Measurements from ENCODE around the gene SUV39H2.
A peak's percentile ranks its signal among the peaks of the same experiment; 100 is the strongest.
"Not testable (repeated sequence)": the region's sequence is repeated elsewhere in the genome, so short reads cannot be mapped to it uniquely, and the experiment has no call there.

The SUV39H2 gene

DNA sequence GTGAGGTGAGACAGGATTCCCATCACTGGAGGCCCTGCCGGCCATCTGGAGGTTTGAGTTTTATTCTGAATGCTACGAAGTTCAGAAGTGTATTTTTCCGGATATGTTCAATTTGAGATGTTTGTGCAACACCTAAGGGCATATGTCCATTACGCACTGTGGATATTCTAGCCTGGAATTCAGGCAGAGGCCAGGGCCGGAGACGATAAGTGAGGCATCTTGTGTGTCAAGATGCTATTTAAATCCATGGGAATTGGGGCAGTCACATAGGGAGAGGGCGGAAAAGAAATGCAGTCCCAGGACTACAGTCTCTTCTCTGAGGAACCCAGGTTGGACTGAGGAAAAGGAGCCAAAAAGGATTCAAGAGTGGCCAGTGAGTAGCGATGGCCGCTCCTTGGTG is 1.9 kb upstream of the SUV39H2 start:
- no peak for DNase-seq

GRCh38 chr10:14879124-14879927 is 660 bp downstream of the SUV39H2 start:
- DNase-seq = peak; percentile 27 to 43

DNA sequence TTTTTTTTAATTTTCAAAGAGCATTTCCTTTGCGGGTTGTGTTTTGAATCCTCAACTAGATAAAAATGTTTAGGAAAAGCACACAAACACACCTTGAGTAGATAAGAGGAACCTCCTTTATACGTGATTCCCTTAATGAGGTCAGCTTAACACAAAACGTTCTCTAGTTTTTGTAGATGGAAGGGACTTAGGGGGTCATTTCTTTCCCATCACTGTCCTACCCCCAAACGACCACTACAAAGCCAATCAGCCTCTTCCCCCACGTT is 1.2 kb downstream of the SUV39H2 start:
- DNase-seq = peak; percentile 44 to 58

- DNase-seq = peak in 1 of 2 experiments; percentile 58
These were observed 1.6 kb downstream of the SUV39H2 start for GRCh38 chr10:14880229-14880628.

- peak in 1 of 2 experiments; percentile 27 for DNase-seq
These were observed 5.4 kb downstream of the SUV39H2 start for GRCh38 chr10:14884082-14884481.

- DNase-seq = peak; percentile 58 to 80
These were observed 10.7 kb downstream of the SUV39H2 start for GRCh38 chr10:14889318-14889717.

DNA sequence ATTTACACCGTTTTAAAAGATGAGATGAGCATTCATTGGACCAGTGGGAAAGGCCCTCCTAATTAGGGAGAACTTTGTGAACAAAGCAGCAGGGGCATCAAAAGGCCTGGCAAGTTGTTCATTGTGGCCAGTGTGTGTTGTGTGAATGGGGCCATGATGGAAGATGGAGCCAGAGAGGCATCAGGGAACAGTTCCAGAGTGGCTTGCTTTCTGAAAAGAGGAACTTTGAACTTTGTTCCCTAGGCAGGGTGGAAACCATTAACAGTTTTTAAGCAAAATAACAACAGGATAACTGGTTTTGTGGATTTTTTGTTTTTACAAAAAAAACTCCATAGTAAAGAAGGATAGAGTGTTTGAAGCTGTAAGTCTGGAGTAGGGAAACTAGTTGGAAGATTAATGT is 12.5 kb downstream of the SUV39H2 start:
- DNase-seq = peak in 1 of 2 experiments; percentile 33

DNA sequence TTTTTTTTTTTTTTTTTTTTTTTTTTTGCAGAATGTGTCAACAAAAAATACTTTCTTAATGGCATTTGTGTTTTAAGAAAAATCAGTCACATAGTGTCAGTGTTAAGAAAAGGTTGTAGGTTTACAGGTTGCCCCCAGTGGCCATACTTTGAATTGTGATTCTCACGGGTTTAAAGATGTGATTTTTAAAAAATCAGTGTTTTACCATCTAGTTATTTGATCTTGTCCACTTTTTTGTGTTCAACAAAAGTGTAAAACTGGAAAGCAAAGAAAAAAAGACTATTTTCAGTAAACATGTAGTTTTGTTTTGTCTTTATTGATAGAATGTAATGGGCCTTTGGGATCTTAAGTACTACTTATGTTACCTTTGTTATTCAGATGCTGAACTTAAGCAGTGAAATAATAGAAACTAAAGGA is 25.7 kb downstream of the SUV39H2 start:
- peak; percentile 71 to 93 for DNase-seq

- DNase-seq = no peak
These were observed 26.2 kb downstream of the SUV39H2 start for GRCh38 chr10:14904864-14905263.

- DNase-seq = no peak
These were observed 27.2 kb downstream of the SUV39H2 start for GRCh38 chr10:14905890-14906289.

DNA sequence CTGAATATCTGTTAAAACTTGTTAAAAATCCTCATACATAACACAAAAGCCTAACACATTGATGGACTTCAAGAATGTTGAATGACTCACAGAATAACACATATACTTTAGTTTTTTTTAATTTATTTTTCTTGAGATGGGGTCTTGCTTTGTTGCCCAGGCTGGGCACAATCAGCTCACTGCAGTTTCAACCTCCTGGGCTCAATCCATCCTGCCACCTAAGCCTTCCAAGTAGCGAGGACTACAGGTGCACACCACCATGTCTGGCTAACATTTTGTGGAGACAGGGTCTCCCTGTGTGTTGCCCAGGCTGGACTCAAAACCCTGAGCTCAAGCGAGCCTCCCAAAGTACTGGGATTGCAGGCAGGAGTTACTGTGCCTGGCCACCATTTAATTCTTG is 28.1 kb downstream of the SUV39H2 start:
- DNase-seq = no peak

DNA sequence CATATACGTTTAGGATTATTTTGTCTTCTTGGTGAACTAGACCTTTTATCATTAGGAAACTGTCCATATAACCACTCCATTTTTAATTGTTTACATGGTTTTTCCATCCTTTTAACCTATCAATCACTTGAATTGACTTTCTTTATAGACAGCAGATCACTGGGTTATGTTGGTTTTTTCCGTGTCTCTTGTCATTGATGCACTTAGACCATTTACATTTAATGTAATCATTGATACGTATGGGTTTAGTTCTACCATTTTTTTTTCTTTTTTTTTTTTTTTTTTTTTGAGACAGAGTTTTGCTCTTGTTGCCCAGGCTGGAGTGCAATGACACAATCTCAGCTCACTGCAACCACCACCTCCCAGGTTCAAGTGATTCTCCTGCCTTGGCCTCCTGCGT is 28.9 kb downstream of the SUV39H2 start:
- not testable (repeated sequence) for DNase-seq

DNA sequence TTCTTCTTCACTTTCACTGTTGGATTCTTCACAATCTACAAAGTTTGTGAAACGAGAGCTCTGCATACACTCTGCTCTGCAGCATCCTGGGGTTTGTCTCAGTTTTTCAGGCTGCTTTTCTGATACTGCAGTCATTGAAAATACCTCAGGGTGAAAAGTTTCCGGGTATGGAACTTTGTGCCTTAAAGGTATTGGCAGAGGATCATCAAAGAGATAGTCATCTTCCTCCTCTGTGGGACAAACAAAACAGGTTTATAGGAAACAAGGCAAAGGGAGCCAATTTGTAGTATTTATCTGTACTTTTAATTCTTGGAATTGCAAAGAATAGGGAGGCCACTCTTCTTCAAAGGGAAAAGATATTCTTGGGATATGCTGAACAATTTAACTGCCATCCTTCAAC is 30.4 kb downstream of the SUV39H2 start:
- no peak for DNase-seq

GRCh38 chr10:14910953-14911352 is 32.3 kb downstream of the SUV39H2 start:
- no peak for DNase-seq

- DNase-seq = no peak
These were observed 33.1 kb downstream of the SUV39H2 start for GRCh38 chr10:14911801-14912200.

DNA sequence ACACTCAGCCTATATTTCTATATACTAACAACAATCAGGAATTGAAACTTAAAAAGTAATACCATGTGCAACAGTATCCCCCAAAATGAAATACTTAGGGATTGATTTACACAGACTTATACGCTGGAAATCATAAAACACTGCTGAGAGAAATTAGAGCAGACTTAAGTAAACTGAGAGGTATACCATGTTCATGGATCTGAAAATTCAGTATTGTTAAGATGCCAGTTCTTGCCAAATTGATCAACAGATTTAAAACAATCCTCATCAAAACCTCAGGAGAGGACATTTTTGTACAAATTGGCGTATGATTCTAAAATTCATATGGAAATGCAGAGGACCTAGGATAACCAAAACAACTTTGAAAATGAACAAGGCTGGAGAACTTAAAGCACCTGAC is 37.9 kb downstream of the SUV39H2 start:
- DNase-seq = no peak

GRCh38 chr10:14917827-14918226 is 39.2 kb downstream of the SUV39H2 start:
- no peak for DNase-seq

GRCh38 chr10:14918964-14919363 is 40.3 kb downstream of the SUV39H2 start:
- DNase-seq = no peak

- no peak for DNase-seq
These were observed 45.3 kb downstream of the SUV39H2 start for GRCh38 chr10:14924013-14924412.

- no peak for DNase-seq
These were observed 46.6 kb downstream of the SUV39H2 start for GRCh38 chr10:14925268-14925667.

DNA sequence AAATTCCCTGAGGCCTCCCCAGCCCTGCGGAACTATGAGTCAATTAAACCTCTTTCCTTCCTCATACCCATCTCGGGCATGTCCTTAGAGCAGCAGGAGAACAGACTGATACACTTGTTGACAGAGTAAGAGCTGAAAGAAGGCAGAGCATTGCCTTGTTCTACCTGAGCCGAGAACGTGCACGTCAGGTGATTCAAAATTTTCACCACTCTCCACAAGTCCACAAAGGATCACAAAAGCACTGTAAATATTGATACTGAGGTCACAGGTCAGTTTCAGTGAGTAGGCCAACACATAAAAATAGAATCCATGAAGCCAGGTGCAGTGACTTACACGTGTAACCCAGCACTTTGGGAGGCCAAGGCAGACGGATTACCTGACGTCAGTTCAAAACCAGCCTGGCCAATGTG is 47.4 kb downstream of the SUV39H2 start:
- DNase-seq = no peak

- DNase-seq = no peak
These were observed 48.2 kb downstream of the SUV39H2 start for GRCh38 chr10:14926722-14927416.

GRCh38 chr10:14930610-14931009 is 51.9 kb downstream of the SUV39H2 start:
- DNase-seq = no peak

DNA sequence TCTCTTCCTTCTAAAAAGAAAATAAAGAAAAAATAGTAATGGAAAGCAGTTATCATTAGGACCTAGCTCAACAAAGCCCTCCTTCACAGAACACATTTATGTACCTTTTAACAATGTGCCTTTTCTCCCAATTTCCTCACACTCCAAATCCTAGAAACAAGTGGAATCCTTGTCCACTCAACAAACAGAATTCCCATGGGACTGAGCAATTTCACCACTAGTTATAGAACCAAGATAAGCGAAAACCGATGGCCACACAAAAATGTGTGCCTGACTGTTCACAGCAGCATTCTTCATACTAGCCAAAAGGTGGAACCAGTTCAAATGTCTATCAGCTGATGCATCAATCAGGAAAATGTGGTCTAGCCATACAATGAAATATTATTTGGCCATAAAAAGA is 57.9 kb downstream of the SUV39H2 start:
- DNase-seq = no peak

DNA sequence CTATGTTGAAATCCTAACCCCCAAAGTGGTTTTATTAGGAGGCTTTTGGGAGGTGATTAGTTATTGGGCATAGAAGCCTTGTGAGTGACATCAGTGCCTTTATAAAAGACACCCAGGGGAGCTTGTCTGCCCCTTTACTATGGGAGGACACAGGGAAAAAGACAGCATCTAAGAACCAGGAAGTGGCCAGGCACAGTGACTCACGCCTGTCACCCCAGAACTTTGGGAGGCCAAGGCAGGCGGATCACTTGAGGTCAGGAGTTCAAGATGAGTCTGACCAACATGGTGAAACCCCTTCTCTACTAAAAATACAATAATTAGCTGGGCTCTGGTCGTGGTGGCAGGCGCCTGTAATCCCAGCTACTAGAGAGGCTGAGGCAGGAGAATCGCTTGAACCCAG is 60.3 kb downstream of the SUV39H2 start:
- DNase-seq = not testable (repeated sequence)
